Karpas-422 (cell line): ENCODE results near the gene CRY1. TPM values are rescaled to one million over a fixed set of nuclear protein-coding genes. Genes with fewer than 3 reads are reported as not detected.
A peak's percentile ranks its signal among the peaks of the same experiment; 100 is the strongest.
"Not testable (repeated sequence)": the region's sequence is repeated elsewhere in the genome, so short reads cannot be mapped to it uniquely, and the experiment has no call there.

Source experiments
- DNase-seq: peaks from one replicate; pipeline ENCODE4 v3.0.0-alpha.2; 2015
- H2AFZ ChIP-seq: fragments of 200-600 bp; sonication (generic); 2 replicates; pipeline ENCODE4 v1.6.1; 2014; ENCODE audit warnings: antibody characterized with exemption, low read length, mixed read lengths
- H3K27ac ChIP-seq: fragments of 200-600 bp; sonication (generic); 2 replicates; pipeline ENCODE4 v1.5.1; 2014; ENCODE audit warnings: mild to moderate bottlenecking, low read length, moderate library complexity
- H3K27me3 ChIP-seq: fragments of 200-600 bp; sonication (generic); 2 replicates; pipeline ENCODE4 v1.6.1; 2014; ENCODE audit warnings: low read length, mixed read lengths
- H3K36me3 ChIP-seq: fragments of 200-600 bp; sonication (generic); 2 replicates; pipeline ENCODE4 v1.6.1; 2014; ENCODE audit warnings: low read length, mixed read lengths; ENCODE audit not compliant: insufficient read depth
- H3K4me1 ChIP-seq: fragments of 200-600 bp; sonication (generic); 2 replicates; pipeline ENCODE4 v1.6.1; 2014; ENCODE audit warnings: mild to moderate bottlenecking, low read length, mixed read lengths
- H3K4me2 ChIP-seq: fragments of 200-600 bp; sonication (generic); 2 replicates; pipeline ENCODE4 v1.6.1; 2014; ENCODE audit warnings: low read length, low read depth, mild to moderate bottlenecking; ENCODE audit not compliant: poor library complexity, severe bottlenecking
- H3K4me3 ChIP-seq: fragments of 200-600 bp; sonication (generic); 2 replicates; pipeline ENCODE4 v1.5.1; 2014; ENCODE audit warnings: mild to moderate bottlenecking, antibody characterized with exemption, low read length, mixed read lengths
- H3K79me2 ChIP-seq: fragments of 200-600 bp; sonication (generic); 2 replicates; pipeline ENCODE4 v1.6.1; 2014; ENCODE audit warnings: mild to moderate bottlenecking, low read length, mixed read lengths
- H3K9ac ChIP-seq: fragments of 200-600 bp; sonication (generic); 2 replicates; pipeline ENCODE4 v1.6.0; 2014; ENCODE audit warnings: low read length
- H3K9me2 ChIP-seq: fragments of 200-600 bp; sonication (generic), shearing (Covaris generic); replicated peaks from 2 replicates; pipeline ENCODE4 v1.6.0; 2014; ENCODE audit warnings: mild to moderate bottlenecking, low read length, moderate library complexity; ENCODE audit not compliant: insufficient read depth
- H3K9me3 ChIP-seq: fragments of 300-700, 200-600 bp; sonication (generic); 2 replicates; pipeline ENCODE4 v1.6.1; 2014; ENCODE audit warnings: low read length, mixed read lengths
- H4K20me1 ChIP-seq: fragments of 200-600 bp; sonication (generic); 2 replicates; pipeline ENCODE4 v1.6.1; 2014; ENCODE audit warnings: mild to moderate bottlenecking, antibody characterized with exemption, low read length, low read depth; ENCODE audit not compliant: insufficient read depth
- total RNA-seq: library from RNA; depleted of rRNA; stranded (reverse); fragments of >200 nt; shearing (Covaris generic); gene quantifications from 2 replicates; pipeline ENCODE4 v1.2.3, GENCODE V29; 2014; ENCODE audit warnings: low replicate concordance

CRY1 gene
- total RNA-seq, 1 experiment from 2014 or later: not detected

- H3K27me3 ChIP-seq: no peaks in the 10 kb centered on the region
- H3K4me1 ChIP-seq: no peaks in the 10 kb centered on the region
- H3K4me2 ChIP-seq: no peak overlapping the region
- H3K36me3 ChIP-seq: no peaks in the 10 kb centered on the region
- no peak overlapping the region for H3K9ac ChIP-seq
- no peaks in the 10 kb centered on the region for H3K79me2 ChIP-seq
- no peaks in the 10 kb centered on the region for H3K9me3 ChIP-seq
- DNase-seq: no peak
- no peaks in the 10 kb centered on the region for H4K20me1 ChIP-seq
- H3K9me2 ChIP-seq: no peaks in the 10 kb centered on the region
- no peak overlapping the region for H3K27ac ChIP-seq
- H3K4me3 ChIP-seq: no peak overlapping the region
- H2AFZ ChIP-seq: no peak overlapping the region
These were observed 67.7 kb downstream of the CRY1 start for GRCh38 chr12:107025671-107026070.

GRCh38 chr12:107019546-107019945, 73.8 kb downstream of the CRY1 start:
- Histone ChIP-seq H3K27ac (no peak overlapping the region), H3K4me3 (no peak overlapping the region), H3K9me2 (no peaks in the 10 kb centered on the region), H3K36me3 (no peaks in the 10 kb centered on the region), H2AFZ (no peak overlapping the region), H3K4me2 (no peak overlapping the region), H3K9me3 (no peaks in the 10 kb centered on the region), H3K79me2 (no peaks in the 10 kb centered on the region), H3K27me3 (no peaks in the 10 kb centered on the region), H3K4me1 (no peaks in the 10 kb centered on the region), H4K20me1 (no peaks in the 10 kb centered on the region), H3K9ac (no peak overlapping the region)
- no peak for DNase-seq

- Histone ChIP-seq H4K20me1 (no peaks in the 10 kb centered on the region), H2AFZ (no peak overlapping the region), H3K9me3 (no peaks in the 10 kb centered on the region), H3K9ac (no peak overlapping the region), H3K4me2 (no peak overlapping the region), H3K27me3 (no peaks in the 10 kb centered on the region), H3K36me3 (no peaks in the 10 kb centered on the region), H3K9me2 (no peaks in the 10 kb centered on the region), H3K4me1 (no peaks in the 10 kb centered on the region), H3K79me2 (no peaks in the 10 kb centered on the region), H3K27ac (no peak overlapping the region), H3K4me3 (no peak overlapping the region)
- DNase-seq: no peak
These were observed 76.3 kb downstream of the CRY1 start for GRCh38 chr12:107017042-107017441.

GRCh38 chr12:107014055-107014454, 79.3 kb downstream of the CRY1 start:
- Histone ChIP-seq H3K27me3 (no peaks in the 10 kb centered on the region), H3K9ac (no peak overlapping the region), H3K4me1 (no peaks in the 10 kb centered on the region), H3K36me3 (no peaks in the 10 kb centered on the region), H3K27ac (no peak overlapping the region), H3K79me2 (no peaks in the 10 kb centered on the region), H2AFZ (no peak overlapping the region), H3K9me2 (no peaks in the 10 kb centered on the region), H4K20me1 (no peaks in the 10 kb centered on the region), H3K4me2 (no peak overlapping the region), H3K4me3 (no peak overlapping the region), H3K9me3 (no peaks in the 10 kb centered on the region)
- peak; percentile 46 for DNase-seq

DNA sequence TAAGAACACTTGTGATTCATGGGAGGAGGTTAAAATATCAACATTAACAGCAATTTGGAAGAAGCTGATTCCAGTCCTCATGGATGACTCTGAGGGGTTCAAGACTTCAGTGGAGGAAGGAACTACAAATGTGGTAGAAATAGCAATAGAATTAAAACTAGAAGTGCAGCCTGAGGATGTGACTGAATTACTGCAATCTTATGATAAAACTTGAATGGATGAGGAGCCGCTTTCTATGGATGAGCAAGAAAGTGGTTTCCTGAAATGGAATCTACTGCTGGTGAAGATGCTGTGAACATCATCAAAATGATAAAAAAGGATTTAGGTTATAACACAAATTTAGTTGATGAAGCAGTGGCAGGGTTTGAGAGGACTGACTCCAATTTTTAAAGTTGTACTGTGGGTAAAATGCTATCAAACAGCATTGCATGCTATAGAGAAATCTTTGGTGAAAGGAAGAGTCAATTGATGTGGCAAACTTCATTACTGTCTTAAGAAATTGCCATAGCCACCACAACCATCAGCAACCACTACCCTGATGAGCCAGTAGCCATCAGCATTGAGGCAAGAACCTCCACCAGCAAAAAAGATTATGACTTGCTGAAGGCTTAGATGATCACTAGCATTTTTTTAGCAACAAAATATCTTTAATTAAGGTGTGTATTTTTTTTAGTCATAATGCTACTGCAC, 80.5 kb downstream of the CRY1 start:
- Histone ChIP-seq H4K20me1 (no peaks in the 10 kb centered on the region), H3K27me3 (no peaks in the 10 kb centered on the region), H3K4me1 (no peaks in the 10 kb centered on the region), H3K27ac (no peak overlapping the region), H3K9me2 (no peaks in the 10 kb centered on the region), H3K36me3 (no peaks in the 10 kb centered on the region), H3K9ac (no peak overlapping the region), H3K4me3 (no peak overlapping the region), H2AFZ (no peak overlapping the region), H3K79me2 (no peaks in the 10 kb centered on the region), H3K9me3 (no peaks in the 10 kb centered on the region), H3K4me2 (no peak overlapping the region)
- no peak for DNase-seq

- Histone ChIP-seq H3K4me3 (no peak overlapping the region), H3K36me3 (no peaks in the 10 kb centered on the region), H3K4me1 (no peaks in the 10 kb centered on the region), H3K9me3 (no peaks in the 10 kb centered on the region), H3K9me2 (no peaks in the 10 kb centered on the region), H3K79me2 (no peaks in the 10 kb centered on the region), H3K4me2 (no peak overlapping the region), H3K27me3 (no peaks in the 10 kb centered on the region), H4K20me1 (no peaks in the 10 kb centered on the region), H3K27ac (no peak overlapping the region), H2AFZ (no peak overlapping the region), H3K9ac (no peak overlapping the region)
- DNase-seq: no peak
These were observed 81.8 kb downstream of the CRY1 start for GRCh38 chr12:107011519-107011918.

GRCh38 chr12:107007411-107007810, 85.9 kb downstream of the CRY1 start:
- Histone ChIP-seq H3K4me1 (no peaks in the 10 kb centered on the region), H3K4me2 (no peak overlapping the region), H3K79me2 (no peaks in the 10 kb centered on the region), H3K27ac (no peak overlapping the region), H3K36me3 (no peaks in the 10 kb centered on the region), H3K9me3 (no peaks in the 10 kb centered on the region), H3K27me3 (no peaks in the 10 kb centered on the region), H3K9ac (no peak overlapping the region), H4K20me1 (no peaks in the 10 kb centered on the region), H3K4me3 (no peak overlapping the region), H3K9me2 (no peaks in the 10 kb centered on the region), H2AFZ (no peak overlapping the region)
- no peak for DNase-seq

DNA sequence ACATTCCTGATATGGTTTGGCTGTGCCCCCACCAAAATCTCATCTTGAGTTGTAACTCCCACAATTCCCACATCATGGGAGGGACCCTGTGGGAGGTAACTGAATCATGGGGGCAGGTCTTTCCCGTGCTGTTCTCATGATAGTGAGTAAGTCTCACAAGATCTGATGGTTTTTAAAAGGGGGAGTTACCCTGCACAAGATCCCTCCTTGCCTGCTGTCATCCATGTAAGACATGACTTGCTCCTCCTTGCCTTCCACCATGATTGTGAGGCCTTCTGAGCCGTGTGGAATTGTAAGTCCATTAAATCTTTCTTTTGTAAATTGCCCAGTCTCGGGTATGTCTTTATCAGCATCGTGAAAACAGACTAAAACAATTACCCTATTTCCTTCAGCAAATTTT, 90.7 kb downstream of the CRY1 start:
- H2AFZ ChIP-seq, H3K27me3 ChIP-seq, H3K4me1 ChIP-seq, H3K9me3 ChIP-seq, H3K4me3 ChIP-seq, H3K4me2 ChIP-seq, H4K20me1 ChIP-seq, H3K9ac ChIP-seq, H3K9me2 ChIP-seq, H3K79me2 ChIP-seq, H3K36me3 ChIP-seq, H3K27ac ChIP-seq, DNase-seq: not testable (repeated sequence)

DNA sequence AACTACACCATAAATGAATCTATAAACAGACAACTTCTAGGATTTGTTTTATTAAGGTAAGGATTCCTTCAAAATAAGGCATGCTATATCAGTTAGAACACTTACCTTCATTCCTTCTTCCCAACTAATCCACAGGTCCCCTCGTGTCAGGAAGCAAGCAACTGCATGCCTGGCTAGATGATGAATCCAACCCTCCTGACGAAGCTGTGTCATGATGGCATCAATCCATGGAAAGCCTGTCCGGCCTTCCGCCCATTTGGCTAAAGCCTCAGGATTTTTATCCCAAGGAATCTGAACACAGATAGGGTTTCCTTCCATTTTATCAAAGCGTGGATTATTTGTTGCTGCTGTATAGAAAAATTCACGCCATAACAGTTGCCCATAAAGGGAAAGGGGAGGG, 93.9 kb downstream of the CRY1 start:
- Histone ChIP-seq H3K4me1 (no peaks in the 10 kb centered on the region), H3K9ac (no peak overlapping the region), H3K4me3 (no peak overlapping the region), H3K36me3 (no peaks in the 10 kb centered on the region), H3K27me3 (no peaks in the 10 kb centered on the region), H3K9me2 (no peaks in the 10 kb centered on the region), H3K4me2 (no peak overlapping the region), H4K20me1 (no peaks in the 10 kb centered on the region), H3K27ac (no peak overlapping the region), H3K79me2 (no peaks in the 10 kb centered on the region), H3K9me3 (no peaks in the 10 kb centered on the region), H2AFZ (no peak overlapping the region)
- DNase-seq: no peak
